SK-N-DZ (cell line): ENCODE results near the gene KCNC4.
A peak's percentile ranks its signal among the peaks of the same experiment; 100 is the strongest.

ENCODE experiments used
- DNase-seq: peaks from one replicate; pipeline ENCODE4 v3.0.0-alpha.2; 2015; ENCODE audit warnings: low spot score

The KCNC4 gene

GRCh38 chr1:110188035-110188618, 22.0 kb upstream of the KCNC4 start:
- DNase-seq = no peak

GRCh38 chr1:110189181-110189580, 20.9 kb upstream of the KCNC4 start:
- DNase-seq = no peak

- DNase-seq = no peak
Observed at GRCh38 chr1:110190282-110190929, 19.7 kb upstream of the KCNC4 start.

GRCh38 chr1:110192541-110192940, 17.6 kb upstream of the KCNC4 start:
- DNase-seq = no peak

GRCh38 chr1:110195196-110195595, 14.9 kb upstream of the KCNC4 start:
- DNase-seq = no peak

GRCh38 chr1:110196917-110197765, 13.0 kb upstream of the KCNC4 start:
- peak; percentile 74 for DNase-seq

- DNase-seq = no peak
Observed at GRCh38 chr1:110197905-110198629, 12.0 kb upstream of the KCNC4 start.

GRCh38 chr1:110198746-110199145, 11.4 kb upstream of the KCNC4 start:
- DNase-seq = no peak

GRCh38 chr1:110200190-110200589, 9.9 kb upstream of the KCNC4 start:
- no peak for DNase-seq

GRCh38 chr1:110200666-110201065, 9.4 kb upstream of the KCNC4 start:
- DNase-seq = no peak

- DNase-seq = no peak
Observed at GRCh38 chr1:110201157-110201825, 8.8 kb upstream of the KCNC4 start.

GRCh38 chr1:110203021-110203661, 7.0 kb upstream of the KCNC4 start:
- peak; percentile 68 for DNase-seq

GRCh38 chr1:110205156-110205555, 5.0 kb upstream of the KCNC4 start:
- no peak for DNase-seq

GRCh38 chr1:110205591-110206155, 4.4 kb upstream of the KCNC4 start:
- no peak for DNase-seq

GRCh38 chr1:110206261-110206920, 3.7 kb upstream of the KCNC4 start:
- no peak for DNase-seq

- peak; percentile 72 for DNase-seq
Observed at GRCh38 chr1:110207831-110208230, 2.3 kb upstream of the KCNC4 start.

- no peak for DNase-seq
Observed at GRCh38 chr1:110208916-110209645, 1.0 kb upstream of the KCNC4 start.

- no peak for DNase-seq
Observed at GRCh38 chr1:110210604-110211495, 736 bp downstream of the KCNC4 start.
